ENCODE data around the gene GJD2. TPM values are rescaled to one million over a fixed set of nuclear protein-coding genes. Genes with fewer than 3 reads are reported as not detected.

GJD2 gene
- polyA plus RNA-seq, 2 donors = 0.02 TPM; not detected in 1

GRCh38 chr15:34757262-34757661 is 2.5 kb upstream of the GJD2 start:
- Histone ChIP-seq H3K4me1 (ENCODE audit: control insufficient read depth in 2 of 2, insufficient read depth in 2 of 2, low read length in 1 of 2) (peaks cover 0 to 3% of the 10 kb centered on the region in 2 donors), H3K36me3 (ENCODE audit: control insufficient read depth in 2 of 2, insufficient read depth in 2 of 2, low read length in 1 of 2) (no peaks in the 10 kb centered on the region), H3K9me3 (ENCODE audit: control insufficient read depth in 2 of 2, insufficient read depth in 1 of 2, low read depth in 1 of 2, low read length in 1 of 2) (peaks cover 3 to 4% of the 10 kb centered on the region in 2 donors), H3K4me3 (ENCODE audit: low read depth in 1 of 2, low read length in 2 of 2) (no peak overlapping the region), H3K27me3 (ENCODE audit: control insufficient read depth in 1 of 2, insufficient read depth in 2 of 2, low read length in 2 of 2) (peaks cover 0 to 11% of the 10 kb centered on the region in 2 donors), H3K27ac (ENCODE audit: low read depth in 2 of 2, low read length in 1 of 2) (no peak overlapping the region)
- 73 to 77% methylated on average over 3 of the region's 3 CpGs for WGBS, 2 donors

GRCh38 chr15:34755419-34755773 is 598 bp upstream of the GJD2 start:
- Histone ChIP-seq H3K4me1 (ENCODE audit: control insufficient read depth in 2 of 2, insufficient read depth in 2 of 2, low read length in 1 of 2) (peaks cover 0 to 3% of the 10 kb centered on the region in 2 donors), H3K36me3 (ENCODE audit: control insufficient read depth in 2 of 2, insufficient read depth in 2 of 2, low read length in 1 of 2) (no peaks in the 10 kb centered on the region), H3K27me3 (ENCODE audit: control insufficient read depth in 1 of 2, insufficient read depth in 2 of 2, low read length in 2 of 2) (peaks cover 0 to 11% of the 10 kb centered on the region in 2 donors), H3K9me3 (ENCODE audit: control insufficient read depth in 2 of 2, insufficient read depth in 1 of 2, low read depth in 1 of 2, low read length in 1 of 2) (peaks cover 3 to 5% of the 10 kb centered on the region in 2 donors), H3K27ac (ENCODE audit: low read depth in 2 of 2, low read length in 1 of 2) (no peak overlapping the region), H3K4me3 (ENCODE audit: low read depth in 1 of 2, low read length in 2 of 2) (no peak overlapping the region)
- WGBS, 2 donors = 7 to 9% methylated on average over 11 of the region's 11 CpGs

- 7 to 11% methylated on average over 23 to 27 of the region's 27 CpGs for WGBS, 2 donors
- H3K9me3 ChIP-seq (ENCODE audit: control insufficient read depth in 2 of 2, insufficient read depth in 1 of 2, low read depth in 1 of 2, low read length in 1 of 2) = peaks cover 3 to 5% of the 10 kb centered on the region in 2 donors
- H3K4me3 ChIP-seq (ENCODE audit: low read depth in 1 of 2, low read length in 2 of 2) = no peak overlapping the region
Observed at GRCh38 chr15:34754171-34754601, 612 bp downstream of the GJD2 start.

DNA sequence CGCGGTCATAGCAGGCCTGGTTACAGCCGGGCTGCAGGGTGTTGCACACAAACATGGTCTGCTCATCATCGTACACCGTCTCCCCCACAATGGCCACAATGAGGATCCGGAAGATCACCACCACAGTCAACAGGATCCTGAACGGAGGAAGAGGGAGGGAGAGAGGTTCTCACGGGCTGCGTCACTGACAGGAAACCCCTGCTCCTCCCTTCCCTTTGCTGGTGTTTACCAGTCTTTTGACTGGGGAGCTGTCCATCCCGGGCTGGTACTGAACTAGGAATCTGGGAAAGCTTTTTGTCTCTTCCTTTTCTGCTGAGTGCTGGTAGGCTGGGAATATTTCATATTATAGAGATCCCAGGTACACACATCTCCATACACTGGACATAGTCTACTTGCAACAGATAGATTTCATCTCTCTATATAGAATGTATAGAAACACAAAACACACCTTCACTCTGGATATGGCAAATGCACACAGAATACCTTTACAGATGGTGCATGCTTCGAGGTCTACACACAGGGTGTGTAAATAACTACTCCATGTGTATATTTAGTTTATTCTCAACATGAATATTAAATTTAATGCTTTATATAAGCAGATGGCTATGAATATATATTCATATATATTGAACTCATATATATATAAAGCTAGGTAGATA is 1.4 kb downstream of the GJD2 start:
- Histone ChIP-seq H3K27ac (ENCODE audit: low read depth in 2 of 2, low read length in 1 of 2) (no peak overlapping the region), H3K4me1 (ENCODE audit: control insufficient read depth in 2 of 2, insufficient read depth in 2 of 2, low read length in 1 of 2) (peaks cover 0 to 3% of the 10 kb centered on the region in 2 donors), H3K9me3 (ENCODE audit: control insufficient read depth in 2 of 2, insufficient read depth in 1 of 2, low read depth in 1 of 2, low read length in 1 of 2) (peaks cover 3 to 5% of the 10 kb centered on the region in 2 donors), H3K4me3 (ENCODE audit: low read depth in 1 of 2, low read length in 2 of 2) (no peak overlapping the region), H3K36me3 (ENCODE audit: control insufficient read depth in 2 of 2, insufficient read depth in 2 of 2, low read length in 1 of 2) (no peaks in the 10 kb centered on the region), H3K27me3 (ENCODE audit: control insufficient read depth in 1 of 2, insufficient read depth in 2 of 2, low read length in 2 of 2) (peaks cover 0 to 11% of the 10 kb centered on the region in 2 donors)
- WGBS, 2 donors = 34% methylated on average over 11 of the region's 11 CpGs

More at GRCh38 chr15:34754171-34754601, 612 bp downstream of the GJD2 start:
- Histone ChIP-seq H3K27ac (ENCODE audit: low read depth in 2 of 2, low read length in 1 of 2) (no peak overlapping the region), H3K27me3 (ENCODE audit: control insufficient read depth in 1 of 2, insufficient read depth in 2 of 2, low read length in 2 of 2) (peaks cover 0 to 11% of the 10 kb centered on the region in 2 donors), H3K36me3 (ENCODE audit: control insufficient read depth in 2 of 2, insufficient read depth in 2 of 2, low read length in 1 of 2) (no peaks in the 10 kb centered on the region), H3K4me1 (ENCODE audit: control insufficient read depth in 2 of 2, insufficient read depth in 2 of 2, low read length in 1 of 2) (peaks cover 0 to 3% of the 10 kb centered on the region in 2 donors)

DNA sequence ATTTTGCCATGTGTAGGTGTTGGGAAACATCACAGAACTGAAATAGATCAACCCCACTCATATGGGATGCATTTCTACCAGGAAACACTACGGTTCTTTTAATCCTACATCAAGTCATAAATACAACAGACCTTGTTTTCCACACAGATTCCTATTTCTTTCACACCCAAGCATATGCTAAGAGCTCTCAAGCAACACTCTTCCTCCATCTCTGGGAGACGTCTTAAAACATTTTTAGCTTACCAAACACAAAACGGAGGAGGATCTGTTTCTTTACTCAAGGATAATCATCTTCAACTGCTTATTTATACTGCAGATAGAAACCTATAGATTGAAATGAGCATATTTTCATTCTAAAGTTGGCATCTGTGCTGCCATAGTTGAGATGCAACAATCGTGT is 5.1 kb downstream of the GJD2 start:
- H3K27me3 ChIP-seq (ENCODE audit: control insufficient read depth in 1 of 2, insufficient read depth in 2 of 2, low read length in 2 of 2) = peaks cover 0 to 10% of the 10 kb centered on the region in 2 donors
- 72 to 78% methylated on average over 4 of the region's 4 CpGs for WGBS, 2 donors

DNA sequence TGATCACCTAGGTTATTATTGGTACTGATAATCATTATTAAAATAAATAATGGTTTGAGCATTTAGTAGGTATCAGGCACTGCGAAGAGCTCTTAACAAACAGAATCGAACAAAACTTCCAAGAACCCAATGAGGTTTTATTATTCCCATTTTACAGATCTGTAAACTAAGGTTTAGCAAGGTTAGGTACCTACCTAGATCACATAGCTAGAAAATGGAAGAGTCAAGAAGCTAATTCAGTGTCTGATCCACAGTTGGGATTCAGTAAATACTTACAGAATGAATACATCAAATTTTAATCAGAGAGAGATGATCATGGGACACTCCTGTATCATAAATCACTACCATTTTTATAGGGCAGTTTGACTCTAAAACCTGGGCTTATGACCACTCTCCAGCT is 15.5 kb downstream of the GJD2 start:
- WGBS, 2 donors = 89 to 95% methylated on average over 2 of the region's 2 CpGs
- H3K4me3 ChIP-seq (ENCODE audit: low read depth in 1 of 2, low read length in 2 of 2) = no peak overlapping the region

More for the DNA sequence above, 5.1 kb downstream of the GJD2 start:
- Histone ChIP-seq H3K4me1 (ENCODE audit: control insufficient read depth in 2 of 2, insufficient read depth in 2 of 2, low read length in 1 of 2) (no peaks in the 10 kb centered on the region), H3K27ac (ENCODE audit: low read depth in 2 of 2, low read length in 1 of 2) (no peak overlapping the region), H3K4me3 (ENCODE audit: low read depth in 1 of 2, low read length in 2 of 2) (no peak overlapping the region), H3K9me3 (ENCODE audit: control insufficient read depth in 2 of 2, insufficient read depth in 1 of 2, low read depth in 1 of 2, low read length in 1 of 2) (peaks cover 3 to 5% of the 10 kb centered on the region in 2 donors), H3K36me3 (ENCODE audit: control insufficient read depth in 2 of 2, insufficient read depth in 2 of 2, low read length in 1 of 2) (no peaks in the 10 kb centered on the region)

DNA sequence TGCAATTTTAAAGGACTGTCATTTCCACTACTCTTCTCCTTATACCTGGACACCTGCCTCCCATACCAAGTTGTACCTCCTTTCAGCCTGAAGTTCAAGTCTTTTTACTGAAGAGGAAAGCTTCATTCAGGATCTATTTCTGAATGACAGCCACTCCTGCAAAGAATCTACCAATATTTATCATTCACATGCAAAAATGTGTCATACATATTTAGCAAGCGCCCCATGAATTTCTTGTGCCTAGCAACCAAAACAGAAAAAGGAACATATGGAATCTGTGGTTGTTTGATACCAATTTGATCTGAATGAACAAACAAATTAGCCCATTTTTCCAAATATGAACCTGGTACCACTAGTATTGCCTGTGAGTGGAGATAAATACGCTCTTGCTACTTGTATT is 16.8 kb downstream of the GJD2 start:
- H3K27ac ChIP-seq (ENCODE audit: low read depth in 2 of 2, low read length in 1 of 2) = no peak overlapping the region
- 87 to 96% methylated on average over 2 of the region's 2 CpGs for WGBS, 2 donors

More for the DNA sequence above, 15.5 kb downstream of the GJD2 start:
- Histone ChIP-seq H3K27ac (ENCODE audit: low read depth in 2 of 2, low read length in 1 of 2) (no peak overlapping the region), H3K27me3 (ENCODE audit: control insufficient read depth in 1 of 2, insufficient read depth in 2 of 2, low read length in 2 of 2) (no peaks in the 10 kb centered on the region), H3K36me3 (ENCODE audit: control insufficient read depth in 2 of 2, insufficient read depth in 2 of 2, low read length in 1 of 2) (no peaks in the 10 kb centered on the region), H3K4me1 (ENCODE audit: control insufficient read depth in 2 of 2, insufficient read depth in 2 of 2, low read length in 1 of 2) (no peaks in the 10 kb centered on the region), H3K9me3 (ENCODE audit: control insufficient read depth in 2 of 2, insufficient read depth in 1 of 2, low read depth in 1 of 2, low read length in 1 of 2) (no peaks in the 10 kb centered on the region)

DNA sequence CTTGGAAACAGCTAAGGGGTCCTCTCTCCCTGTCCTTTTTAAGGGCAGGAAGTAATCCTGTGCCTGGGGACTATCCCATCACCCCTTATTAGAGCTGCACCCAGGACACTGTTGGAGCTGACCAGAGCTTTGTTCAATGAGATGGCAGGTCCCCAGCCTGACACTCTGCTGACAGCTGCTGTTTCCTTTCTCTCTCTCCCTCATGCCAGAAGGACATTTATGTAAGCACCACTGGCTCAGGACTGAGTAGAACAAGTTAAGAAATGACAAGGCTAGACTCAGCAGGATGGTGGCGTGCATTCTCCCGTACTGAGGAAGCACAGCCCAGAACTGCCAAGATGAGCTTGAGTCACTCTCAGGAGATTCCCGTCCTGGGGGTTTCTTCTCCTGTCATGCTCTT is 17.3 kb downstream of the GJD2 start:
- Histone ChIP-seq H3K27me3 (ENCODE audit: control insufficient read depth in 1 of 2, insufficient read depth in 2 of 2, low read length in 2 of 2) (no peaks in the 10 kb centered on the region), H3K4me1 (ENCODE audit: control insufficient read depth in 2 of 2, insufficient read depth in 2 of 2, low read length in 1 of 2) (peaks cover 0 to 2% of the 10 kb centered on the region in 2 donors), H3K36me3 (ENCODE audit: control insufficient read depth in 2 of 2, insufficient read depth in 2 of 2, low read length in 1 of 2) (no peaks in the 10 kb centered on the region), H3K9me3 (ENCODE audit: control insufficient read depth in 2 of 2, insufficient read depth in 1 of 2, low read depth in 1 of 2, low read length in 1 of 2) (no peaks in the 10 kb centered on the region), H3K27ac (ENCODE audit: low read depth in 2 of 2, low read length in 1 of 2) (no peak overlapping the region), H3K4me3 (ENCODE audit: low read depth in 1 of 2, low read length in 2 of 2) (no peak overlapping the region)
- WGBS, 2 donors = 36 to 58% methylated on average over 3 of the region's 3 CpGs

More for the DNA sequence above, 16.8 kb downstream of the GJD2 start:
- no peaks in the 10 kb centered on the region for H3K9me3 ChIP-seq (ENCODE audit: control insufficient read depth in 2 of 2, insufficient read depth in 1 of 2, low read depth in 1 of 2, low read length in 1 of 2)
- H3K27me3 ChIP-seq (ENCODE audit: control insufficient read depth in 1 of 2, insufficient read depth in 2 of 2, low read length in 2 of 2) = no peaks in the 10 kb centered on the region
- H3K36me3 ChIP-seq (ENCODE audit: control insufficient read depth in 2 of 2, insufficient read depth in 2 of 2, low read length in 1 of 2) = no peaks in the 10 kb centered on the region
- H3K4me3 ChIP-seq (ENCODE audit: low read depth in 1 of 2, low read length in 2 of 2) = no peak overlapping the region
- H3K4me1 ChIP-seq (ENCODE audit: control insufficient read depth in 2 of 2, insufficient read depth in 2 of 2, low read length in 1 of 2) = no peaks in the 10 kb centered on the region

- no peaks in the 10 kb centered on the region for H3K27me3 ChIP-seq (ENCODE audit: control insufficient read depth in 1 of 2, insufficient read depth in 2 of 2, low read length in 2 of 2)
- 65 to 70% methylated on average over 5 of the region's 5 CpGs for WGBS, 2 donors
- H3K4me1 ChIP-seq (ENCODE audit: control insufficient read depth in 2 of 2, insufficient read depth in 2 of 2, low read length in 1 of 2) = peaks cover 0 to 2% of the 10 kb centered on the region in 2 donors
- no peaks in the 10 kb centered on the region for H3K36me3 ChIP-seq (ENCODE audit: control insufficient read depth in 2 of 2, insufficient read depth in 2 of 2, low read length in 1 of 2)
- no peaks in the 10 kb centered on the region for H3K9me3 ChIP-seq (ENCODE audit: control insufficient read depth in 2 of 2, insufficient read depth in 1 of 2, low read depth in 1 of 2, low read length in 1 of 2)
- H3K4me3 ChIP-seq (ENCODE audit: low read depth in 1 of 2, low read length in 2 of 2) = no peak overlapping the region
- no peak overlapping the region for H3K27ac ChIP-seq (ENCODE audit: low read depth in 2 of 2, low read length in 1 of 2)
Observed at GRCh38 chr15:34734303-34734702, 20.5 kb downstream of the GJD2 start.

- Histone ChIP-seq H3K4me1 (ENCODE audit: control insufficient read depth in 2 of 2, insufficient read depth in 2 of 2, low read length in 1 of 2) (peaks cover 0 to 2% of the 10 kb centered on the region in 2 donors), H3K4me3 (ENCODE audit: low read depth in 1 of 2, low read length in 2 of 2) (no peak overlapping the region), H3K36me3 (ENCODE audit: control insufficient read depth in 2 of 2, insufficient read depth in 2 of 2, low read length in 1 of 2) (no peaks in the 10 kb centered on the region), H3K27ac (ENCODE audit: low read depth in 2 of 2, low read length in 1 of 2) (no peak overlapping the region), H3K9me3 (ENCODE audit: control insufficient read depth in 2 of 2, insufficient read depth in 1 of 2, low read depth in 1 of 2, low read length in 1 of 2) (no peaks in the 10 kb centered on the region), H3K27me3 (ENCODE audit: control insufficient read depth in 1 of 2, insufficient read depth in 2 of 2, low read length in 2 of 2) (no peaks in the 10 kb centered on the region)
- whole genome bisulfite sequencing, 2 donors = 90 to 93% methylated on average over 2 of the region's 2 CpGs
Observed at GRCh38 chr15:34733621-34734020, 21.2 kb downstream of the GJD2 start.
